SK-N-SH treated with all-trans-retinoic acid at 6 μM for 48 hours (cell line): ENCODE measurements around the gene LAMA3.

ENCODE experiments used
- ARNTL ChIP-seq: fragments of 450-650 bp; formaldehyde crosslinking; IDR thresholded peaks from 2 replicates; pipeline ENCODE4 v1.5.0; 2020; ENCODE audit warnings: low read depth, mild to moderate bottlenecking, moderate library complexity, borderline replicate concordance
- CSDC2 ChIP-seq: fragments of 250-450 bp; sonication (Bioruptor Pico); IDR thresholded peaks from 2 replicates; pipeline ENCODE4 v1.5.0; 2020; ENCODE audit warnings: mild to moderate bottlenecking, moderate library complexity
- ESRRG ChIP-seq: fragments of 250-450 bp; sonication (Bioruptor Pico); IDR thresholded peaks from 2 replicates; pipeline ENCODE4 v1.6.1; 2021; ENCODE audit warnings: mild to moderate bottlenecking
- ISL1 ChIP-seq: fragments of 250-450 bp; sonication (Bioruptor Pico); IDR thresholded peaks from 2 replicates; pipeline ENCODE4 v2.1.2; 2022; ENCODE audit warnings: mild to moderate bottlenecking, moderate library complexity
- OSR1 ChIP-seq: fragments of 250-450 bp; sonication (Bioruptor Pico); IDR thresholded peaks from 2 replicates; pipeline ENCODE4 v1.8.0; 2022; ENCODE audit warnings: moderate library complexity, mild to moderate bottlenecking, inconsistent platforms
- PATZ1 ChIP-seq: fragments of 250-450 bp; sonication (Bioruptor Pico); IDR thresholded peaks from 2 replicates; pipeline ENCODE4 v1.8.0; 2020; ENCODE audit warnings: mild to moderate bottlenecking, moderate library complexity, borderline replicate concordance
- PPARA ChIP-seq: fragments of 250-450 bp; sonication (Bioruptor Pico); IDR thresholded peaks from 2 replicates; pipeline ENCODE4 v1.5.0; 2020; ENCODE audit warnings: mild to moderate bottlenecking, borderline replicate concordance
- RARB ChIP-seq: fragments of 250-450 bp; sonication (Bioruptor Pico); IDR thresholded peaks from 2 replicates; pipeline ENCODE4 v1.8.0; 2021; ENCODE audit warnings: mild to moderate bottlenecking, moderate library complexity
- SNAI2 ChIP-seq: fragments of 250-450 bp; sonication (Bioruptor Pico); IDR thresholded peaks from 2 replicates; pipeline ENCODE4 v1.5.0; 2020; ENCODE audit warnings: mild to moderate bottlenecking, moderate library complexity
- TOX ChIP-seq: fragments of 250-450 bp; sonication (Bioruptor Pico); IDR thresholded peaks from 2 replicates; pipeline ENCODE4 v1.8.0; 2021; ENCODE audit warnings: mild to moderate bottlenecking, moderate library complexity, borderline replicate concordance
- TSHZ2 ChIP-seq: fragments of 250-450 bp; sonication (Bioruptor Pico); IDR thresholded peaks from 2 replicates; pipeline ENCODE4 v1.5.0; 2020; ENCODE audit warnings: mild to moderate bottlenecking, moderate library complexity
- ZFP3 ChIP-seq: fragments of 250-450 bp; sonication (Bioruptor Pico); IDR thresholded peaks from 2 replicates; pipeline ENCODE4 v1.5.0; 2020; ENCODE audit warnings: mild to moderate bottlenecking, moderate library complexity
- ZFP30 ChIP-seq: fragments of 450-650 bp; formaldehyde crosslinking; IDR thresholded peaks from 2 replicates; pipeline ENCODE4 v1.5.0; 2022; ENCODE audit warnings: mild to moderate bottlenecking, moderate library complexity
- ZNF70 ChIP-seq: fragments of 450-650 bp; formaldehyde crosslinking; IDR thresholded peaks from 2 replicates; pipeline ENCODE4 v1.5.0; 2020; ENCODE audit warnings: mild to moderate bottlenecking, moderate library complexity

- no peak for TF ChIP-seq ISL1 (CRISPR knock-in tag)
- TF ChIP-seq ARNTL = no peak
- no peak for TF ChIP-seq ZNF70 (CRISPR knock-in tag)
- no peak for TF ChIP-seq PATZ1
- no peak for TF ChIP-seq OSR1
- TF ChIP-seq ZFP30 = no peak
- no peak for TF ChIP-seq SNAI2 (CRISPR knock-in tag)
- no peak for TF ChIP-seq PPARA (CRISPR knock-in tag)
- no peak for TF ChIP-seq CSDC2 (CRISPR knock-in tag)
- no peak for TF ChIP-seq RARB (CRISPR knock-in tag)
- TF ChIP-seq ESRRG (CRISPR knock-in tag) = no peak
- TF ChIP-seq TSHZ2 (CRISPR knock-in tag) = no peak
- TF ChIP-seq ZFP3 (CRISPR knock-in tag) = no peak
- no peak for TF ChIP-seq TOX (CRISPR knock-in tag)
These were observed 42.6 kb downstream of the LAMA3 start for GRCh38 chr18:23731861-23732260.
